ENCODE results near the gene ADARB1.
"Not testable (repeated sequence)": the region's sequence is repeated elsewhere in the genome, so short reads cannot be mapped to it uniquely, and the experiment has no call there.

Gene ADARB1

GRCh38 chr21:45074048-45074817, at the start of gene ADARB1:
TSS of gene ADARB1 (plus strand) at chr21:45074580. CDS start at chr21:45171657, 97,077 bp downstream.
- Histone ChIP-seq H3K79me2 (no peaks in the 10 kb centered on the region), H3K4me1 (no peaks in the 10 kb centered on the region), H3K9me3 (ENCODE audit: control insufficient read depth, low read length) (no peaks in the 10 kb centered on the region), H3K9ac (no peak within 1 kb of the TSS), H3K27me3 (ENCODE audit: control insufficient read depth, insufficient read depth, low read length) (no peaks in the 10 kb centered on the region), H3K36me3 (ENCODE audit: control insufficient read depth, insufficient read depth, low read length) (no peaks in the 10 kb centered on the region), H2AFZ (peak within 1 kb of the TSS; percentile 69), H3K4me3 (ENCODE audit: low read depth, low read length) (peak within 1 kb of the TSS; percentile 48), H3K27ac (no peak within 1 kb of the TSS), H3K4me2 (ENCODE audit: low read length) (peak within 1 kb of the TSS; percentile 77)
- TF ChIP-seq, protein P1, sequence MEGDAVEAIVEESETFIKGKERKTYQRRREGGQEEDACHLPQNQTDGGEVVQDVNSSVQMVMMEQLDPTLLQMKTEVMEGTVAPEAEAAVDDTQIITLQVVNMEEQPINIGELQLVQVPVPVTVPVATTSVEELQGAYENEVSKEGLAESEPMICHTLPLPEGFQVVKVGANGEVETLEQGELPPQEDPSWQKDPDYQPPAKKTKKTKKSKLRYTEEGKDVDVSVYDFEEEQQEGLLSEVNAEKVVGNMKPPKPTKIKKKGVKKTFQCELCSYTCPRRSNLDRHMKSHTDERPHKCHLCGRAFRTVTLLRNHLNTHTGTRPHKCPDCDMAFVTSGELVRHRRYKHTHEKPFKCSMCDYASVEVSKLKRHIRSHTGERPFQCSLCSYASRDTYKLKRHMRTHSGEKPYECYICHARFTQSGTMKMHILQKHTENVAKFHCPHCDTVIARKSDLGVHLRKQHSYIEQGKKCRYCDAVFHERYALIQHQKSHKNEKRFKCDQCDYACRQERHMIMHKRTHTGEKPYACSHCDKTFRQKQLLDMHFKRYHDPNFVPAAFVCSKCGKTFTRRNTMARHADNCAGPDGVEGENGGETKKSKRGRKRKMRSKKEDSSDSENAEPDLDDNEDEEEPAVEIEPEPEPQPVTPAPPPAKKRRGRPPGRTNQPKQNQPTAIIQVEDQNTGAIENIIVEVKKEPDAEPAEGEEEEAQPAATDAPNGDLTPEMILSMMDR (IDR thresholded peaks at IDR 0.05), result no peak

DNA sequence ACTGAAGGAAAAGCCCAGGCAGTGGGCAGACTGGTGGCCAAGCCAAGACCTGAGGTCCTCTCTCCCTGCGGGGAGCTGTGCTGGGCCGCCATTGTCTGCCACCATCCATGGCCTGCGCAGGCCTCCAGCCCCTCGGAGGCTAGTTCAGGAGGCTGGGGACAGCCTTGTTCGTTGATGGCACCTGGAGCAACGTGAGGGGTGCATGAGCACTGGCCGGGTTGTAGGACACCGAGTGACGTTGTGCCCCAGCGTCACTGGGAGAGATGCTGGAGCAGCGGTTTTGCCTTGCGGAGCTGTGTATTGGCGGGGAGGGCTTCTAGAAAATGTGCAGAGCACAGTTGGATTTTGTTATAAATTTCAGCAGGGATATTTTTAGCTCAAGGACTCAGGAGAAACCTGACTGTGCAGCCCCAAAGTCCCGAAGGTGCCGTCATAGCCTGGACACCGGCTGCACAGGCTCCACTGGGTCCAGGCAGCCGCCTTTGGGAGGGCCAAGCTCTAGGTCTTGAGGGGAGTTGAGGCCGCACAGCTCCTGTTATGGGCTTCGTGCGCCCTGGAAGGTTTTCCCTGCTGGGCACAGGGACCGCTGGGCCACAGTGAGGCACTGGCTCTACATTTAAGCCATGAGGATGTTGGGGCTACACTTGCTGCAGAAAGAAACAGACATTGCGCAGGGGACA, 48.2 kb upstream of the ADARB1 start:
- Histone ChIP-seq H3K4me3 (ENCODE audit: low read depth, low read length) (no peak overlapping the region), H3K4me1 (no peaks in the 10 kb centered on the region), H3K36me3 (ENCODE audit: control insufficient read depth, insufficient read depth, low read length) (no peaks in the 10 kb centered on the region), H3K4me2 (ENCODE audit: low read length) (no peak overlapping the region), H3K27me3 (ENCODE audit: control insufficient read depth, insufficient read depth, low read length) (no peaks in the 10 kb centered on the region), H3K79me2 (no peaks in the 10 kb centered on the region), H3K9me3 (ENCODE audit: control insufficient read depth, low read length) (no peaks in the 10 kb centered on the region), H3K9ac (no peak overlapping the region), H2AFZ (no peak overlapping the region), H3K27ac (no peak overlapping the region)
- TF ChIP-seq, protein P1 (IDR thresholded peaks at IDR 0.05), result no peak

GRCh38 chr21:45026826-45027225, 47.6 kb upstream of the ADARB1 start:
- Histone ChIP-seq H3K27ac (no peak overlapping the region), H2AFZ (no peak overlapping the region), H3K4me3 (ENCODE audit: low read depth, low read length) (no peak overlapping the region), H3K9ac (no peak overlapping the region), H3K36me3 (ENCODE audit: control insufficient read depth, insufficient read depth, low read length) (no peaks in the 10 kb centered on the region), H3K9me3 (ENCODE audit: control insufficient read depth, low read length) (no peaks in the 10 kb centered on the region), H3K4me1 (no peaks in the 10 kb centered on the region), H3K4me2 (ENCODE audit: low read length) (no peak overlapping the region), H3K79me2 (no peaks in the 10 kb centered on the region), H3K27me3 (ENCODE audit: control insufficient read depth, insufficient read depth, low read length) (no peaks in the 10 kb centered on the region)
- TF ChIP-seq, protein P1 (IDR thresholded peaks at IDR 0.05), result no peak

DNA sequence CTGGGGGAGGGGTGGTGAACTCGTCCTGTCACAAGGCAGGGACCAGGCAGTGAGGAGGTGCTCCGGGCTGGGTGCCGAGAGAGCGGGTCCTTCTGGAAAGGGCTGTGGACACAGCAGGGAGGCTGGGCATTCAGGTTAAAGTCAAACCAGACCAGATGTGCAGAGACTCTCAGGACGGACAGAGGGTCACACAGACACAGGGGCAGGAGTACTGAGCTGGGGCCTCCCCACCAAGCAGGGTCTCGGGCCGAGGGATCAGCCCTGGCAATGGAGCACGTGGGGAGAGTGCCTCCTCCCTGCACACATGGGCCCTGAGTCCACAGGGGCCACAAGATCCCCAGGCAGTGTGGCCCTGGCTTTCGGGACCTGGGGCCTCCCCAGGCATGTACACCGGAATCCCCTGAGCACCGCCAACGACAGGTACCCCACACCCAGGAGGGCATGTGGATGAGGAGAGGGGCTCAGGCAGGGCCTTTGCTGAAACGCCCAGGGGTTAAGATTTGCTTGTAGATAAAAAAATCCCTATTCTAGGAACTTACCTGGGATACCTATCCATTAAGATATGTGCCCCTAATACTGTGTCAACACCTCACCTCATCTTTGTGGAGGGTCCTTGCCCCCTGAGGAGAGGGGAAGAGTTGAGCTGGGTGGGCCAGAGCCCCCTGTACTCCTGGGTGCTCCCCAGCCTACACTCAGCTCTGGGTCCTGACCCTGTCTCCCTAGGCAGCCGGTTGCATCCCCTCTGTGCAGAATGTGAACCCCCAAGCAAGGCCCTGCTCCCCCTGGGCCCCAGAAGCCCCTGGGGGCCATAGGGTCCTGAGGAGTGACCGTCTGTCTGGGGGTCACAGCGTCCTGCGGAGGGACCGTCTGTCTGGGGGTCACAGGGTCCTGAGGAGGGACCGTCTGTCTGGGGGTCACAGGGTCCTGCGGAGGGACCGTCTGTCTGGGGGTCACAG, 46.9 kb upstream of the ADARB1 start:
- TF ChIP-seq, protein P1 (IDR thresholded peaks at IDR 0.05), result no peak
- no peaks in the 10 kb centered on the region for H3K4me1 ChIP-seq

DNA sequence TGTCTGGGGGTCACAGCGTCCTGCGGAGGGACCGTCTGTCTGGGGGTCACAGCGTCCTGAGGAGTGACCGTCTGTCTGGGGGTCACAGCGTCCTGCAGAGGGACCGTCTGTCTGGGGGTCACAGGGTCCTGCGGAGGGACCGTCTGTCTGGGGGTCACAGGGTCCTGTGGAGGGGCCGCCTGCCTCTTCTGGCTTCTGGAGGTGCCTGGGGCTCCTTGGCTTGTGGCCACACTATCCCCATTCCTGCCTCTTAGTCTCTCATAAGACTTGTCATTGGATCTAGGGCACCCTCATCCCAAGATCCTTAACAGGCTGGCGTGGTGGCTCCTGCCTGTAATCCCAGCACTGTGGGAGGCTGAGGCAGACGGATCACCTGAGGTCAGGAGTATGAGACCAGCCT, 45.7 kb upstream of the ADARB1 start:
- H3K27me3 ChIP-seq (ENCODE audit: control insufficient read depth, insufficient read depth, low read length); H3K4me3 ChIP-seq (ENCODE audit: low read depth, low read length); H3K4me1 ChIP-seq: not testable (repeated sequence)

More for the DNA sequence above, 46.9 kb upstream of the ADARB1 start:
- H3K27me3 ChIP-seq (ENCODE audit: control insufficient read depth, insufficient read depth, low read length), result no peaks in the 10 kb centered on the region
- H3K9me3 ChIP-seq (ENCODE audit: control insufficient read depth, low read length), result no peaks in the 10 kb centered on the region
- no peak overlapping the region for H2AFZ ChIP-seq
- no peak overlapping the region for H3K4me2 ChIP-seq (ENCODE audit: low read length)
- no peak overlapping the region for H3K27ac ChIP-seq
- no peaks in the 10 kb centered on the region for H3K36me3 ChIP-seq (ENCODE audit: control insufficient read depth, insufficient read depth, low read length)
- H3K9ac ChIP-seq, result no peak overlapping the region
- no peaks in the 10 kb centered on the region for H3K79me2 ChIP-seq
- no peak overlapping the region for H3K4me3 ChIP-seq (ENCODE audit: low read depth, low read length)

More for the DNA sequence above, 45.7 kb upstream of the ADARB1 start:
- H3K9ac ChIP-seq; H3K4me2 ChIP-seq (ENCODE audit: low read length); H2AFZ ChIP-seq; H3K9me3 ChIP-seq (ENCODE audit: control insufficient read depth, low read length); H3K79me2 ChIP-seq; H3K36me3 ChIP-seq (ENCODE audit: control insufficient read depth, insufficient read depth, low read length); H3K27ac ChIP-seq: not testable (repeated sequence)
